GM19035 (cell line): ENCODE measurements around the gene PAX3.

ENCODE experiments used
- ATAC-seq: cut with Tn5 transposase; IDR thresholded peaks from one replicate; pipeline ENCODE4 v1.9.1; 2021; ENCODE audit not compliant: unreplicated experiment

Gene PAX3

DNA sequence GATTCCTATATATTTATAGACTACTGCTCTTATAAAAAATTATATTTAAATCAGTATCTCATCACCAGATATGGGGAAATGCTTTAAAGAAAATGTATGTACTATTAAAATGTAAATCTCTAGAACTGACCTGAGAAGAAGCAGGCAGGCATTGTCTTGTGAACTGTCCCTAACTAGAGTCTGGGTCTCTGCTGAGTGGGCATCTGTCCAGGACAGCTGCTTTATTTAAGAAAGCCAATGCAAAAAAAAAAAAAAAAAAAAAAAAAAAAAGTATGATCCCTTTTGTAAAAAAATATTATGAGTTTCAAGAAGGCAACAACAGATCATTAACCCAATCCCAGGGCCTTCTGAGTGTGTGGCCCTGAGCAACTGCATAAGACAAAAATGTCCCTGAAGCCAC is 66.0 kb downstream of the PAX3 start:
- ATAC-seq, result no peak

DNA sequence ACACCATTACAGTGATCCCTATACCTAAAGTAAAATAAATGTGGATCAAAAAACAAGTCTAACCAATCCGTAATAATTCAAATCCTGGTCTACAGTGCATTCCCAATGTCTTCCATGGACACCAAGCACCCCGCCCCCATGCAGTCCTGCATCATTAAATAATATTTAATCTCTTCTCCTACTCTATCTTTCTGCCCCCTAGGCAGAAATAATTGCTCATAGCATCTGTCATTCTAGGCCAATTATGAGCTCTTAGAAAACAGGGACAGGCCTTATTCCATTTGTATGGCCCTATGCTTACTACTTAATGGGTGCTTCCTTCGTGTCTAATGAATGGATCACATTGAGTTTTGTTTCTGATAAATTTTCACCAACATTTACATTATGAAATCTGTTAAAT is 66.4 kb downstream of the PAX3 start:
- ATAC-seq, result no peak

DNA sequence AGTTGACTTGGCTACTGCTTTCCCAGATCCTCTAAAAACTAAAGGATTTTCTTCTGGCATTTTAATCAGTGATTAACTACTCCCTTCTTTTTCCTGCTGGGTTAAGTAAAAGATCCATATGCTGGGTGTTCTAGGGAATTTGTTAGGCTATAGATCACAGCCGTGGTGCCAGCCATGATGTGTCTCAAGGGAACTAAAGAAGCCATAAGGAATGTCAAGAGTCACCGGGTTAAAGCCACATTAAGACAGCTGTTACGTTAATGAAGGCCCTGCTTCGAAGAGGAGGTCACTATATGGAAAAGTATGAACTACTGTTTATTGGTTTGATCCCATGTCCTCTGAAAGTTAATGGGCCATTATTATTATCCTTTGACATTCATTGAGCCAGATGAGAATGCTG is 70.7 kb downstream of the PAX3 start:
- ATAC-seq, result no peak

DNA sequence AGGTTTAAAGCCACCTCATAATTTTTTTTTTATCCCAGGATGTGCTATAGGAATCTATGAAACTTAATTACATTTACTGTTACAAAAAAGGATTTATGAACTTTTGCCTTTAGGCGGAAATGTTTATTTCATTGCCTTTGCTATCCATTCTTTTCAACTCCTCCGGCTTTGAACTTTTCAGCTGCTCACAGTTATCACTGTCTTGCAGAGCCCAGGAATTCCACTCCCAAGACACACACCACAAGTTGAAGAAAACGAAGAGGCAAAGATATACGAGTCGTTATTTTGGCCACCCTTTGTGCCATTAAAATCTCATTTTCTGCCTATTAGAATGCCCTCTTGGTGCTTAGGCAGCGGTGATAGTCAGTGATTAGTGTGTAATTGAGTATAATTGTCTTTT is 80.0 kb downstream of the PAX3 start:
- no peak for ATAC-seq

DNA sequence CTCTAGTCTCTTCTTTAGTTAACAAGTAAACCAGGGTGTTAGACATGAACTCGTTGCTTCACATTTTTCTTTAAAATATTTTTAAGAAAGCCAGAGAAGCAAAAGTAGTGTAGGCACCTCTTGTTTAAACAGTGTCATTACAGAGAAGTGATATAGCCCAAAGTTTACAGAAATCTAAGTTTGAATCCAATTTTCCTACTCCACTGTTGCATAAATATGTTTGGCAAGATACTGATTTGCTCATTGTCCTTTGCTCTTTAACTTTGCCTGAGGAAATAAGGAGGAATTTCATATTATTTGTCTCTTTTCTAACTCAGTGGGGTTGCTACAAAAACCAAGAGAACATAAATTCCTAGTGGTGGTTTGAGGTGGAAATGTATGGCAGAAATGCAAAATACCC is 81.1 kb downstream of the PAX3 start:
- ATAC-seq, result no peak

DNA sequence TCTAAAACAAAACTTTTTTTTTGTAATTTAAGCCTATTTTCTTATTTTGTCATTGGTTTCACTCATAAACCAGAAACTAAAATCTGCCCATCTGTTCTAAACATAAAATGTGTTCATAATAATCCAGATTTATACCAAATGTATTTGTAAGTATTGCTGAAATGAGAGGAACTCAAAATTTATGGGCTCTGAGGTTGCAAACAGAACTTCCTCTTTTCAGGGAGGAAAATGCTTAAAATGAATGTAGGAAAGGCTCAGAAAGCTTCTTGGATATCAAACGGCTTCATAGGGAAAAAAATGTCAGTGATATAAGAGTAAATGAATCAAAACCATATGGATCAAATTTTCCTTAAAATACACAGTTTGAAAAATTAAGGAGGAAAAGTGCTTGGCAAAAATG is 83.9 kb downstream of the PAX3 start:
- no peak for ATAC-seq

DNA sequence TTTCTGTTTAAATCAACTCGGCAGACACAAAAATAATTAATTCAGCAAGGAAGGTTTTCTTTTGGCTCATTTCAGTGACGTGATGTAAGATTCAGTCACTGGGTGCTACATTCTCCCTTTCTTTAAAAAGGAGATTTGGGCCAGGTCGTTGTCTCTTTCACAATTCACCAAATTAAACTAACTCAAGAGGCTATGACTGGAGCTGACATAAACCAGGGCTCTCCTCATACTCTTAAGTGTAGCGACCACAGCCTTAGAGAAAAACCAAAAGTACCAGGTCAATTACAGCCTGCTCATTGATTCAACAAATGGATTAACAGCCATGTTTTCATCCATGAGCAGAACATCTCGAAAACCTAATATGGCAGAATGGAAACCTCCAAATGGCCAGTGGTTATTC is 85.7 kb downstream of the PAX3 start:
- no peak for ATAC-seq

DNA sequence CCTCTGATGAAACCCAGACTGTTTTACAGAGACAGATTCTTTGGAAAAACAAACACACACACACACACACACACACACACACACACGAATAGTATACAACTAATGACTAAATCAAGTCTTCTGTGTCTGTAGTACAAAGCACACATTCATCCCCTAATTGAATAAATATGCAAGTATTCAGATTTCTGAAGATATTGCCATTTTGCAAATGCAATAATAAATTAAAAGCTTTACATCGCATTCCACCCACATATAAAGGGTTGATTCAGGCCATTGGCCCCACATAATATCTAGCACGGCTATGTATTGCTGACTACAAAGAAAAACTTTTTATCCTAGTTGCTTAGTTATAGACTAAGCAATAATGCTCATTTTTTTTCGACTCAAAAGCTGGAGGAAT is 86.2 kb downstream of the PAX3 start:
- ATAC-seq, result no peak

DNA sequence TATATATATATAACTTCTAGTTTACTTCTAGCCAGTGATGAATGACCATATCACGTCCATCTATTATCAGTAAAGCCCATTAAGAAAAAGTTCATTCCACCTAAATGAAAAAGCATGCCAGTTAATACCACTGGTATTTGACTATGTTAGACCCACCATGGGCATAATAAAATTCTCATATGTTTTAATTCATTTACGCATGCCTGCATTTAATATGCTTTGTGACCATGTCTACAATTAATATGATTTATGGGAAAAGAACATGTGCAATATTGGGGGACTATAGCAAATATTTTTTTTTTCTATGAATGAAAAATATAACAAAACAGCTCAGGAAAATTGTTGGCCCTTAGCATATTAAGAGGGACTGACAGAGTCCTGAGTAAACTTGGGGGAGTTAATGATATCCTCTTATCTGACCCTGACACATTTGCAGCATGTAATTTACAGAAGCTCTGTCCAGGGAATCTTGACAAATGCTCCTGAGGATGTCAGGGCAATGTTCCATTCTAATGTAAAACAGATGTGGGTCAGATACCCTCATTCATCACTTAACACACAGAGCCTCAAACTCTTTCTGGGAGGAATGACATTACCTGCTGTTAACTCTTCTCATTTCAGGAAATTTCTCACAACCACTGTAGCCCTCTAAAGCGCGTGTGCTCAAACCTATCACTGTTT is 90.6 kb downstream of the PAX3 start:
- no peak for ATAC-seq

DNA sequence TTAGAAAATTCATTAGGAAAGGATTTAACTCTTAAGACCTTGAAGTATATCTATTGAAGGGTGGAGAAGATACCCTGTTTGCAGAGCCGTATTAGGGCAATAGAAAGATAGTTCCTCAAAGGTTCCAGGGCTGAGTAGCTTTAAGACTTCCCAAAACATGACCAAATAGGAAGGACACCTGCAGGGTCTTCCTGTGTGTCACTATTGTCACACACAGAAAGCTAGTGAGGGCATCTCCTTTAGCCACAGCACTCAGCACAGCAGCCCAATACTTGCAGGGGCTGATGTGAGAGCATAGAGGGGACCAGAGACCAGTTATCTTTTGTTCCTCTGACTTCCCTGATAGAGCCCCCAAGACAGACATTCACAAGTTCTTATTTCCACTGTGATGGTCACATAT is 93.7 kb downstream of the PAX3 start:
- no peak for ATAC-seq

DNA sequence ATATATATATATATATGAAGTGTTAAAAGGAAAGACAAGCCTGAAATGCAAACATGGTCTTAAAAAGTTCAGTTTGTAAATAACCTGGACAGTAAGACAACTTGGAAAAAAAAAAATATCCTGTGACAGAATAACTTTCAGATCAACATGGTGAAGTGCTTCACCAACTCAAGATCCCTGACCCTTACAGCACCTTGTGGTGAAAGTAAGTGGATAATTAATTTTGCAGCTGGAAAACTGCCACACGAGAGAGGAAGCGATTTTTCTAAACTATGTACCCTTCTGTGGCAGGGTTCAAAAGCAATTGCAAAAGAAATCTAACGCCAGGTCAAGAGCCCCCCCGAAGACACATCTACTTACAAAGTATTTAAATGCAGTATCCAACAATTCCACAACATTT is 95.8 kb downstream of the PAX3 start:
- no peak for ATAC-seq

DNA sequence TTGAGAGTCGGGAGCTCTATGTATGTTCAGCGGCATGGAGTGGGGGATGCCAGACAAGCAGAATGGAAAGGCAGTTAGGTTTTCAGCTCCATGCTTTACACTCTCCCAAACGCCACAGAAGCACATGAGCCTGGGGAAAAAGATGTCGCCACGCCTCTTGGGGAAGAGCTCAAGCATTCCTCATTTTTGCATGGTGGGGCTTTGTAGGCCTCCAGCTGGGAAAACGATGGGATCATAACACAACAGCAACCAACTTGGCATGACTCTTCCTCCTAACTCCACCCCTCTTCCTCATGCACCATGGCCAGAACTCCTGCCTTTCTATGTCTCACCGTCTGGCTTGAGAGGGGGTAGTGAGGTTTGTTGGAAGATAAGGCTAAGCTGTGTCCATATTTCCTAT is 102.6 kb downstream of the PAX3 start:
- no peak for ATAC-seq

DNA sequence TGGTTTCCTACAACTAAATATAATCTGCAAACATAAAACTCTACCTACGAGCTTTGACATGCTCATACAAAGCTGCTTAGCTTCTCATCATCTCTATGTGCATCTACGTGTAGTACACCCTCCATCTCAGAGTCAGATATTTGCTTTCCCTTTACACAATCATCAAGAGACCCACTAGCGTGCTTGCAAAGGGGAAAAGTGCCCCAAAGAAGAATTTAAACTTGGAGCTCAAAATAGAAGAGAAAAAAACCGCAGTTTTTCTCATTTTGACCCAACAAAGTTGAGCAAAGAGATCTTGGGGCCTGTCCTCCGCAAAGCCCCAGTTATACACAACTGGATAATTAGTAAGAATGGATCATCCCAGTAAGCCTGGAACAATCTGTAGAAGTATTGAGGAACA is 104.1 kb downstream of the PAX3 start:
- no peak for ATAC-seq

DNA sequence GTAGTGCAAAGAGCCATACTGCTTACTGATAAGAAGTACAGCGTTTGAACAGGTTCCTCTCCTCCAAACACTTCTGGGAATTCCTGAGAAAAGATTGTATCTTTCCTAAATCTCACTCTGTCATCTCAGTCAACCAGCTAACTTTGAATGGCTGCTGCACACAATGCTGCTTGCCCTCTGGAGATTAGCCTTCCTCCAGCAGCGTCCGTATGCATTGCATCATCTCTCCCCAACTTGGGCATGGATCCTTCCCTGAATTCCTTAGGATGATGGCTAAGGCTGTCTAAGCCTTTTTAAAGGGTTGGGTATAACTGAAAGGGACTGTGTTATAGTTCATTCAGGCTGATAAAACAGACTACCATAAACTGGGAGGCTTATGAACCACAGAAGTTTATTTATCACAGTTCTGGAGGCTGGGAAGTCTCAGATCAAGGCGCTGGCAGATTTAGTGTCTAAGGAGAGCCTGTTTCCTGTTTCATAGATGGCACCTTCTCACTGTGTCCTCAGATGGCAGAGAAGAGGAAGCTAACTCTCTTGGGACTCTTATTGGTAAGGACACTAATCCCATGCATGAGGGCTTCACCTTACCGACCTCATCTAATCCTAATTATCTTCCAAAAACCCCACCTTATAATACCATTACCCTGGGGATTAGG is 105.3 kb downstream of the PAX3 start:
- no peak for ATAC-seq

DNA sequence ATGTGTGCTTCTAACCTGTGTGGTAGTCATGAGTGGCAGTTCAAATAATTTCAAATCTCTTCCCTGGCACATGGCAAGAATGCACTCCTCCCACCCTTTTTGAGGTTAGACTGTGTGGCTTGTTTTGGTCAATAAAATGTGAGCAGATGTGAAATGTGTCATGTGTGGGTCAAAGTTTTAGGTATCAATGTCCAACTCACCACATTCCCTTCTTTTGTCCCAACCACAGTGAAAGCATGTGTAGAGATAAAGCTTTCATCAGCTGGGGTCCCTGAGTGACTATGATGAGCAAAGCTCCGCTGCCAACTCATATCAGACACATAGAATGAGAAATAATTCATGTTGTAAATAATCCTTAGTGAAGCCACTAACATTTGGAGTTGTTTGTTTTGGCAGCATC is 118.2 kb downstream of the PAX3 start:
- ATAC-seq, result no peak

DNA sequence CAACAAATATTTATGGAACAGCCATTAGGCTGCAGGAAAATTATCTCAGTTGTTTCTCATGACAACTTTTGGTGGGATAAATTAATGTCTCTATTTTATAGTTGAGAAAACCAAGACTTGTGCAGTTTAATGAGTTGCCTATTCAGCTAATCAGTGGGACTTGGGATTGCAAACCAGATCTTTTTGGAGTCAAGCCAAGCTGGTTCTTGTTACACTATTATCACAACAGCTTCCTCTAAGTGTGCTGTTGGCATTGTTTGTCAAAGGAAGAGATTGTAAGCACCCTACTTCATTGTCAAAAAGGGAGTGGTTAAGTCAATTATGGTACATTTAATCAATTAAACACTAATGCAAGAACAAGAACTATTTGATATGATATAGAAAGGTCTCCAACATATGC is 119.2 kb downstream of the PAX3 start:
- no peak for ATAC-seq

DNA sequence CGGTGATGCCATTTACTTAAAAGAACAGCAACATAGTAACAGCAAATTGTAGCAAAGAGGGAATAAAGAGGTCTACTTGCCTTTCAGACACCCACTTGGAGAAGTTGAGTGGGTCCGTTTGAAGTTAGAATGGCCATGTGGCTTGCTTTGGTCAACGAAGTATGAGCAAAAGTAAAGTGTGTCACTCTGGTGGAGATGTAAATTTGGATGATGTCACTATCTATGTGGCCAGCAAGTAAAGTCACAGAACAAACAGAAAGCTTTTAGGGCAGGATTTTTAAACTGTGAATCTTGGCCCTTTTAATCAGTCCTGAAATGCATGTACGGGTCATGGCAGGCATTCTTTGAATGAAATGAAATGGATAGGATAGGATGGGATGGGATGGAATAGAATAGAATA is 120.3 kb downstream of the PAX3 start:
- ATAC-seq, result no peak

DNA sequence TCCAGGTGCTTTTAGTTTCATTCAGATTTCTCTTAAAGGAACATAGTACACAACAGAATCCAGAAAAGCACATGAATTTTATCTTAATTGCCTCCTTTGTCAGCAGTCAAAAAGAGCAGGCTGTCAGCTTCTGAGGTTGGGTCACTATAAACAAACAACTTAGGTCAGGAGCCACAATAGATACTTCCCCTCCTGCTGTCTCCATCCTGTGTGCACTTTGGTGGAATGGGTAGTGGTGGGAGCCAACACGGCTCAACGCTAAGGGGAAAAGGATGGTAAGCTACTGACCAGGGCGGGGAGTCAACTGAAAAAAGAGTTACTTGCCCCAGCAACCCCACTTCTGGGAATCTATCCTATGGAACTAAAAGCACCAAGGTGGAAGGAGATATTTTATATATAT is 121.9 kb downstream of the PAX3 start:
- ATAC-seq, result no peak

DNA sequence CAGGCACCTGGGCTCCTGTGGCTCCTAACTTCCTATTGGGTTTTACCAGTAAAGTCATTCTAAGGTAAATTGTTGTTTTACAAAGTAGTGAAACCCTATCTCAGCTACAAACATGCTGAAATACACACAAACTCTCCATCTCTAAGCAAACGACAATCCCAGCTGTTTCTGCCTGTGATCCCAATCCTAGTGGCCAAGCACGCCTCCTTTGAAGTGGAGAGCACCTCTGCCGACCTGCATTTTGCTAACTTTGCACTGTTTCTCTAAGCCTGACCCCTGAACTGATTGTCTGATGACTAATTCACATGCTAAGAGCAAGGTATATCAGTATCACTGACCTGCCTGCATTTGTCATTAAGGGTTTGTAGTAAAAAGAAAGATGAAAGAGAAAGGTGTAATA is 124.3 kb downstream of the PAX3 start:
- ATAC-seq, result no peak

DNA sequence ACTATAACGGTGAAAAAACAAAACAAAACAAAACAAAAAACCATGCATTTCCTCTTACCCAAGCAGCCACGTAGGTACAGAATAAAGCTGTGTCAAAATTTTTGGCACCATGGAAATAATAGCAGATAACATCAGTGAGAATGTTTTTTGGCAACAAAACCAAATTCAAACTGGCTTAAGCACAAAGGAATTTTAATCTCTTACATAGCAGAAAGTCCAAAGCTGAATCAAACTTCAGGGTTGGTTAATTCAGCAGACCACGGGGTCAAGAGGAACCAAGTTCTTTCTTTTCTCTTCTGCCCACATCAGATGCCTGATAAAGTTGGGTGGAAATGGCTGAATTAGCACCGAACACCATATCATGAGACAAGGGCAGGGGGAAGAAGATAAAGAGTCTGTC is 129.5 kb downstream of the PAX3 start:
- ATAC-seq, result no peak

DNA sequence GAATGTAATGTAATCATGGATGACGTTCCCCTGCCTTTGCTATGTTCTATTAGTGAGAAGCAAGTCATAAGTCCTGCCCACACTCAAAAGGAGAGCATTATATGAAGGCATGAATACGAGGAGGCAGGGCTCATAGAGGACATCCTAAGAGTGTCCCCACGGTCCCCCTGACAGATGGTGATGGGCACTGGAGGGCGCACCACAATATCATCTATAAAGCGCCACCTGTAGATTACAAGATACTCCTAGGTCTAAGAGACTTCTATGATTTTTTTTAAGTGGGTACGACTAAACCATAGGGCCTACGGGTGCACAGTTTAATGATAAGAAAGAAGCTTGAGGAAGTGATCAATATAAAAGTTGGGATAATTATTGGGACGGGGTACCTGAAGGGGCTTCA is 131.0 kb downstream of the PAX3 start:
- no peak for ATAC-seq

DNA sequence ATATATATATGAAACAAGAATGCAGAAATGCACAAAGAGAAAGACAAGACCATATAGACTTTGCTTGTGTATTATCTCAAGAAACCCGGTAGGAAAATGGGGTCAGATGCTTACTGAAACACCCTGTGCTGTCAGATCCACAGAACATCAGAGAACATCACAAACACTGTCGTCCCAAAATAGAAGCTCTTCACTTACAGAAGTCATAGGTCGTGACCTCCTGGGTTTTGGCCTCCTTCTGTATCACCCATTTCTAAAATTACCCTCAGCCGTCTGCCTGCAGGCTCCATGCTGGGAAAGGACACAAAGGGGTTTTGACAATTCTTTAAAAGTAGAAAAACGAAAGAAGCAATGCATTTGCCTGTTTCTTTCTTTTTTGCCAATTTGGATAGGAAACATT is 137.9 kb downstream of the PAX3 start:
- ATAC-seq, result no peak

DNA sequence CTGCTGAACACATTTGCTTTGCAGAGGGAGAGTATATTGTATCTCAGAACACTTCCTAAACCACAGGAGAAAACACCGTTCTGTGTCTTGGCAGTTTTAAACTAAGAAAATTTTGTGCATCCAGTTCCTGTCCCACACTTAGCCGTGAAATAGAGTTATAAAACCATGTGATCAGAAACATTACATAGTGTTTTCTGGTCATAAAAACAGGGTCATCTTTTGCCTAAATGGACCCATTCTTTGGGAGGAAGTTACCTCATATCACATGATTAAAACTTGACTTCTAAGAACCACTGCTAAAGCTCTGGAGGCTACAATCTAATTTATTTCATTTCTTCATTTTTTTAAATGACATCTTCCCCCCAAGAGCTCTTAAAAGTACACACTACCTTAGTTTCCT is 138.7 kb downstream of the PAX3 start:
- ATAC-seq, result no peak
